Measurements from ENCODE around the gene PDE4B.
"Not testable (repeated sequence)": the region's sequence is repeated elsewhere in the genome, so short reads cannot be mapped to it uniquely, and the experiment has no call there.

Gene PDE4B

DNA sequence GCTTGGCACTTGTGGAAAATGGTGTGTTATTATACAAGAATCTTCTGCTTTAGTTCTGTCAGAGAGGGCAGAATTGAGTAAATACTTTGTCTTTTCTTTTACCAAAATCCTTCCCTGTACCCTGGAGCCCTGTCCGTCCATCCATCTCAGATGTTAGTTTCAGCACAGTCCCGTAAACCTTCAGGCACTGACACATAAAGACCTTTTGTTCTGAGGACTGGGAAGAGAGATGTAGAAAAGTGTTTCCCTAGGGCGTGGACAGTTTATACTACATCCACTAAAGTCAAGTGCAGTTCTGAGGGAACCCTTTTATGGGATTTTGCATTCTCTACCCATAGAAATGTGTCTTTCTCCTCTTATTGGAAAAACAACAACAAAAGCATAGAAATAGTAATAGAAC lies 162.4 kb downstream of the PDE4B start:
- DNase-seq: no peak

DNA sequence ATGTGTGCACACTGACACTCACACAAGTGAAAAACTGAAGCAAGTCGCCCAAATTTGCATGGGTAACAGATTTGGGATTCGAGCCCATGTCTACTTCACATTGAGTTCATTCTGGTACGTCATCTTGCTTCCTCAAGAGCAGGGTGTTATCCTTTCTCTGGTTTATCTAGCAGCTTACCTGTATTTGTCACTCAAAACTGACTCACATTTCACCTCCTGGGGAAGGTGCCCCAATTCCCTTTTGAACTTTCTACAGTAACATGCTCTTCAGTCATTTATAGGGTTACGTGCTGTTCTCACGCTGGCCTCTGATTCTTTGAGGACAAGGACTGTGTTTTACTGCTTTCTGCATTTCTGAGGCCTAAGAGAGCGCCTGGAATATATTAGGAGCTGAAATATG lies 162.8 kb downstream of the PDE4B start:
- DNase-seq: no peak

DNA sequence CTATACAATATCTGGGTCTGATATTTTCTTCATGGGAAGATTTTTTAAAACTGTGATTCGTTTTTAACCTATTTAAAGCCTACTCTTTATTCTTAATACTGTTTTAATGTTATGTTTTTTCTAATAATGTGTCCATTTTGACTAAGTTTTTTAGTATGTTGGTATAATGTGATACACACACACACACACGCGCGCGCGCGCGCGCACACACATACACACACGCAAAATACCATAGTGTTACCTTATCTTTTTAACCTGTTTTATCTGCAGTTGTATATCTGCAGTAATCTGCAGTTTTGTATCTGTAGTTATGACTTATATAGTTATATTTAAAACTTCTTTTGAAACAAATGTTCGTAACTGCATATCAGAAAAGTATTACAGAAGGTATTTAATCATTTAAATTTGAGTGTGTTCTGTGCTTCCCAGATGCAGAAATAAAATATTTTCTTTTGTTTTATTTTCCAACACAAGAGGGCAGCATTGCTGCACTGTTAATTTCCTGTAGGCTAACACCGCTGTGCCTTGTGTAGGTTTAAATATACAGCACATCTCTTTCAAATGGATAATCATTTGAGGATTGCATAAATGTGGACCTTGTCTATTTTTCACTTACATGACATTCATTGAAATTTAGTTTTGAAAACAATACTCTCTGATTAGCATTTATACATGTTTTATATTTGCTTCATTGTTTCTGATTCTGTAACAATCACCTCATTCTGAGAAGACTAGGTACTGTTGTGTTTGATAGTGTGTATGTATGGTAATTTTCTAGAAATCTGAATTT lies 166.1 kb downstream of the PDE4B start:
- DNase-seq: peak; percentile 59

DNA sequence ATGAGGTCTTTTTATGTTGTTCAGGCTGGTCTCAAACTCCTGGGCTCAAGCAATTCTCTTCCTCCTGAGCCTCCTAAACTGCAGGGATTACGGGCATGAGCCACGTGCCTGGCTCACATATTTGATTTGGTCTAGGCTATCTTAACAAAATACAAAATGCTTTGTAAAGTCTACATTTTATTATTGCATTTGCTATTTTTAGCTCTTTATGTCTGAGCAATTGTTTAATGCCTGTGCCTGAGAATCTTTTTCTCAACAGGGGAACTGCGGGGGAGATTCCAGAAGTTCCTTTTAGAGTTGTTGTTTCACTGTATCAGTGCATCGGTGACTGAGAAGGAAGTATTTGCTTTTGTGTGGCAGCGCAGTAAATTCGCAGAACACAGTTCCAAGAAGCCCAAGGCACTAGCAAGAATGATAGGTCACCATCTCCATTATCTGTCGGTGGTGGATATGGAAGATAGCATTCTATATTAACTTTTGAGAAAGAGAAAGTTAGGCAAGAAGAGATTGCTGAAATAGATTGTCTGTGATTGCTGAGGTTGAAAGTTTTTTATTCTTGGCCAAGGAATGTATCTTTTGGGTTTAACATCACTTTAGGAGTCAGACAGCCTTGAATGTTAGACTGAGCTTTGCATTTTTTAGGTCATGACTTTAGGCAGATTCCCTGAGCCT lies 167.3 kb downstream of the PDE4B start:
- peak; percentile 77 for DNase-seq

DNA sequence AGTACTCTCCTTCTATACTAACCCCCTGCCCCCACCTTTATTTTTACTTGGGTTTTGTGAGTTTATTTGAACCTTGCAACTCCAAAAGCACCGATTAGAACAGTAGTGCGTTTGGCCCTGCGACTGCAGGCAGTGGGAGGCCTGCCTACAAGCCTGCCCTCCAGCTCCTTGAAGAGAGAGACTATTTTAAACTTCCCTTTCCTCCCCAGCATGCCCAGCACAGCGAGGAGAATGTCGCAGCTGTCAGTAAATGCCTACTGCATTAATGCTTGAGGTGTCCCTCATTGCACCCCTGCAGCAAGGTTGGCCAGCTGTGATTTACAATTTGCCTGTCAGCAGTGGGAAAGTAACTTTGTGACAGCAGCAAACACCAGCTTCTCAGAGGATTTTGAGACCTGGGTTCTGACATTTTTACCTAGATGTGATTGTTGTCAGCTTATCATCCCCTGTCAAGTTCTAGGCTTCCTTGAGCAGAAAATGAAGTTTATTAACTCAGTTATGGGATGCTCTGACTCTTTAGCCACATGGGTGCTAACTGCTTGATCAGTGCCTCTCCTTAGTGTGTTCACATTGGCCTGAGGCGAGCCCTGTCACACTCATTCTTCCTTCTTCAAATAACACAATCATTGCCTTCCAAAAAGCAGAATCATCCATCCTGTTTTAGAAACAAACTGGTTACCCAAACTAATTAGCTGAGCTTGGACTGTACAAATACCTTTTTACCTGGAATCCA lies 170.6 kb downstream of the PDE4B start:
- no peak for DNase-seq

DNA sequence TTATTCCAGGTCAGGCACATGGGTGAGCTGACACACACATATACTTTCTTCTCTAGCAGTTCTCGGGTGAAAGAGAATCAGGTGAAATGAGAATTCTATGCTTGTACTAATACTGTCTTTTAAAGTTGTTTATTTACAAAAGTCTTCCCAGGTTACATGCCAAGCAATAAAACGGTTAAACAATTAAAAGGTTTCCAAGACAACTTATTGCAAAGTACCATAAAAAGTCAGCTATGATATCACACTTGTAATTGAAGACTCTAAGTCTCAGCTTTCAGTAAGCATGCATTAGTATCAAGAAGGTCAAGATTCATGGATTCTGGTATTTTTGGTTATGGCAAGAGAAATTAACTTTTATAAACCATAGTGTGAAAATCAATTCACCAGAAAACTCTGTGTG lies 171.4 kb downstream of the PDE4B start:
- DNase-seq: no peak

DNA sequence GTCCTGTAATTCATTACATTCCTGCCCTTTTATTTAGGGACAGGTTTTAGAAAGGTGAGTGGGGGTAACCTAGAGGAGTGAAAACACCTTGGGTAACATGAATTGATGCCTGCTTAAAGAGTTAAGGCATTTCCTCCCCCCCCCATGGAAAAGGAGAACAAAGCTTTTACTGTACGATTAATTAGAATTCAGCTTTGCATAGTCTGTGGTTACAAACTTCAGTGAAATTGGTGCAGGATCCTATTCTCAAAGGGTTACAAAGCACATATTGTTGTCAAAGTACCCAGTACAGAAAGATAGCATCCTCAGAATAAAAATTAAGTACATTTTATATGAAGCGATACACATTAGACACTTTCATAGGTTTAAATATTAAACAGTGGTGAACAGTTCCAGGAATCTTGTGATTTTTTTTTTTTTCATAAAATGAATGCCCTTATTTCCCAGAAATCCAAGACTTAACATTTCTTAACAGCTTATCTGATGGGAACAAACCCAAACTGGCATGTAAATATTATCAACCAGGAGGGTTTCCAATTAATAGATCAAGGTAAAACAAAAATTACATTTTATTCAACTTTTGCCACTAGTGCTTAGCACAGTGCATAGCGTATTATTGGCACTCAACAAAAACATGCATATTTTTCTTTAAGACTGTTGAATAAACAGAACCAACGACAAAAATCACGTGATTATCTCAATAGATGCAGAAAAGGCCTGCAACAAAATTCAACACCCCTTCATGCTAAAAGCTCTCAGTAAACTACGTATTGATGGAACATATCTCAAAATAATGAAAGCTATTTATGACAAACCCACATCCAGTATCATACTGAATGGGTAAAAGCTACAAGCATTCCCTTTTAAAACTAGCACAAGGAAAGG lies 172.7 kb downstream of the PDE4B start:
- DNase-seq: no peak

DNA sequence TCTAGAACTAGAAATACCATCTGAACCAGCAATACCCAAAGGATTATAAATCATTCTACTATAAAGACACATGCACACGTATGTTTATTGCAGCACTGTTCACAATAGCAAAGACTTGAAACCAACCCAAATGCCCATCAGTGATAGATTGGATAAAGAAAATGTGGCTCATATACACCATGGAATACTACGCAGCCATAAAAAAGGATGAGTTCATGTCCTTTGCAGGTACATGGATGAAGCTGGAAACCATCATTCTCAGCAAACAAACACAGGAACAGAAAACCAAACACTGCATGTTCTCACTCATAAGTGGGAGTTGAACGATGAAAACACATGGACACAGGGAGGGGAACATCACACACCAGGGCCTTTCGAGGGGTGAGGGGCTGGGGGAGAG lies 174.8 kb downstream of the PDE4B start:
- DNase-seq: not testable (repeated sequence)

DNA sequence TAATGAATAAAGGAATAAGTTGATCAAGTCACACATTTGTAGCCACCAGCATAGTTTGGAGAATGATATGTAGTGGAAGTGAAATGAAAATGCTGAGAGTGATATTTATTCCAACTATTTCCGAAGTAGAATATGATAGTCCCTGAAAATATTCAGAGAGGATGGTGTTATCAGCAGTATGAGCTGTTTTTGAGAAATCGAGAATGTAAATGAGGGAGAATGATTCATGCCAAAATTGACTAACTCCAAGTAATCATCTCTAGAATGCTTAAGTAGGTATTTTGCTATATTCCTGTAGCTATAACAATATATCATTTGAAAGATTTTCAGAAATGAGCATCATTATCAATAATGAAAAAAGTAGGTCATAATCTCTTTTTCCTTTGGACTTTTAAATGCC lies 178.9 kb downstream of the PDE4B start:
- no peak for DNase-seq

DNA sequence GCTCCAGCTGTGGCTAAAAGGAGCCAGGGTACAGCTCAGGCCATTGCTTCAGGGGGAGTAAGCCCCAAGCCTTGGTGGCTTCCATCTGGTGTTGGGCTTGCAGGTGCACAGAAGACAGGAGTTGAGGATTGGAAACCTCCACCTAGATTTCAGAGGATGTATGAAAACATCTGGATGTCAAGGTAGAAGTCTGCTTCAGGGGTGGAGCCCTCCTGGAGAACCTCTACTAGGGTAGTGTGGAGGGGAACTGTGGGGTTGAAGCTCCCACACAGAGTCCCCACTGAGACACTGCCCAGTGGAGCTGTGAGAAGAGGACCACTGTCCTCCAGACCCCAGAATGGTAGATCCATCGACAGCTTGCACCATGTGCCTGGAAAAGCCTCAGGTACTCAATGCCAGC lies 183.0 kb downstream of the PDE4B start:
- DNase-seq: no peak

DNA sequence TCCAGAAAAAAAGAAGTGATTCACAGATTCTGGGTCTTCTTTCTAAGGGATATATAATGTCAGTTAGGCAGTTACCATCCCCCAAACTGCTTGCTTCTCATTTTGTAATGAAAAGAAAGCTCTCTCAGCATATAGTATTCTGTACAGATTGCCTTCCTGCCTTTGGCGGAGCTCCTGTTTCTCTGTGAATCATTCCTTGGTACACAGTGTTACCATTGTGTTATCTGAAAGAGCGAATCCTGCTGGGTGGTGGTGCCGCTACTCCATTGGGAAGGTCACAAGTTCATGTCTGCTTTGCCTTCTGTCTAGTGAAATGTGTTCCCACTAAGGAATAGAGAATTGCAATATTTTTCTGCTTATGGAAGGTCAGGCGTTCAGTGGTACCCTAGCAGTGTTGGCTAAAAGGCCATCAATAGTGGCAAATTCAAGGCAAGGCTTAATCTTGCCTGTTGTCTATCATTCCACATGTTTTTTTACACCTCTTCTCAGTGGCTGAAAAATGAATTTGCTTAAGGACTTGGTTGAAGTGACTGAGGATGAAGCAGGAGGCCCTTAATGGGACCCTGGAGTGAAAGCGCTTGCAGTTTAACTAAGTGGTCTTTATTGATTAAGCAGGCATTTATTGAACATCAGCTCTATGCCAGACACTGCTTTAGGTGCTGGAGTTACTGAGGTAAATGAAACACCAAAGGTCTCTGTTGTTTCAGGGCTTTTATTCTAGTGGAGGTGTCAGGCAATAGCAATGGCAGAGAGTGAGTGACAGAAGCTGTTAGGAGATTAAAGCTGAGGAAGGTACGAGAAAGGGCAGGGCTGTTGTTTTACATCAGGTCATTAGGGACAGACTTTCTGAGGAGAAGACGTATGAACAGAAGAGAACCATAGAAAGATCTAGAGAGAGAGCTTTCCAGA lies 186.7 kb downstream of the PDE4B start:
- DNase-seq: peak; percentile 31

DNA sequence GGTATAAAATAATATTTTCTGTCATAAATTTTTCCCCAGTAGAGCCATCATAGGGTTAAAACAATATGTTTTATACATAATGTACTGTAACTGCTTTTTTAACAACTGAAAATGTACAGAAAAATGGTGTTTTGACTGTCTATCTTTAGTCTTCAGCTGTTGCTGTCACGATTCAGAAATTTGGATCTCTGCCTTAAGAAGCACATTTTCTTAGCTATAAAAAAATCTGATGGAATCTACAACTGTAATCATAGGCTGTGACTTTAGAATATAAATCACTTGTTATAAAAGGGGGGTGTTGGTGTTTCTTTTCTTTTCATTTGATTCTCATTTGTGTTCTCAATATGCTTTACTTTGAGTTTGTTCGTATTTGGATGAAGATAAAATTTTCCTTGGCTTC lies 187.5 kb downstream of the PDE4B start:
- peak; percentile 7 for DNase-seq

DNA sequence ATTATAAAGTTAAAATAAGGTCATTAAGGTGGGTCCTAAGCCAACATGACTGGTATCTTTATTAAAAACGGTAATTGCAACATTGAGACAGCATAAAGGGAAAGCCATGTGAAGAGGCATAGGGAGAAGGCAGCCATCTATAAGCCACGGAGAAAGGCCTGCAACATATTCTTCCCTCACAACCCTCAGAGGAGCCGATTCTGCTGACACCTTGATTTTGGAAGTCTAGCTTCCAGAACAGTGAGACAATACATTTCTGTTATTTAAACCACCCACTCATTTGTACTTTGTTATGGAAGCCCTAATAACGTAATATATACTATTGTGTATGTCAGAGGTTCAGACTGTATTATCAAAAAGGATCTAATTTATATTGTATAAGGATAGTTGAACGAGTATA lies 190.8 kb downstream of the PDE4B start:
- DNase-seq: no peak

DNA sequence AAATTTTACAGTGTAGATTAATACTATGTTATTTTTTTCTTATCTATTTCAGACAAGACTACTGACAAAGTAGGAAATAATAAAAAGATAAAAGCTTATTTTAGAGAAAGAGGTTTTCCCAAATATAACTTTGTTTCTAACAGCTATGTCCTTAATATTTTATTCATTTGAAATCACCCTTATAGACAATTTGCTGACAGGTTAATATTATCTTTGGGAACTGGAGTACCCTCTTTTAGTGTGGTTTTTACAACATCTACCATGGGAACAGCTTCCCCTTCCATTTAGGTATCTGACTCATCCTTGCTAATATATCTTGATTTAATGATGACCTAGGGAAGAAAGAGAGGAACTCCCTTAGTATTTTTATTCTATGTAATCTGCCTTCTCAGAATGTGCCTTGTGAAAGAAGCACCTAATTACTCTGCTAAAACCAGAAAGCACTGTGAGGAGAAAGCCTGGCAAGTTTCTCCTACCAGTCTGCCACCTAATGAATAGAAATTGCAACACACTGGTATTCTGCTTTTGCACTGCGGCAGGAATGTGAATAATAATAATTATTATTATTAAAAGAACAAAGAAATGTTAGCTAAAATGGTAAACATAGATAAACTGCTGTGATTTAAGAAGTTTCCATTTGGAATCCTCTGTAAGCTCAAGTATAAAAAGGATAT lies 192.8 kb downstream of the PDE4B start:
- no peak for DNase-seq

DNA sequence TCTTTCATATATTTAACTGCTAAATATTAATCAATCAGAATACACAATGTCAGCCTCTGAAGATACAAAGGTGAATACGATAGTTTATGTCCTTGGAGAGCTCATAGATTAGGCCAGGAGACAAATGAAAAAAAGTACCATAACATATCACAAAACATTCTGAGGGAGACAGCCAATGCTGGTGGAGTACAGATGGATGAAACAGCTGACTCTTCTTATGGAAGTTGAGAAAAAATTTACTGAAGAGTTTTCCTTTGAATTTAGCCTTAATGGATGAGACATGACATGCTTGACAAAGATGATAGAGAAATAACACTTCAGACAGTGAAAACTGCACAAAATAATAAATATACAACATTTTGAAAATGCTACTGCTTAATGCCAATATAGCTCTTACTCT lies 193.5 kb downstream of the PDE4B start:
- no peak for DNase-seq

DNA sequence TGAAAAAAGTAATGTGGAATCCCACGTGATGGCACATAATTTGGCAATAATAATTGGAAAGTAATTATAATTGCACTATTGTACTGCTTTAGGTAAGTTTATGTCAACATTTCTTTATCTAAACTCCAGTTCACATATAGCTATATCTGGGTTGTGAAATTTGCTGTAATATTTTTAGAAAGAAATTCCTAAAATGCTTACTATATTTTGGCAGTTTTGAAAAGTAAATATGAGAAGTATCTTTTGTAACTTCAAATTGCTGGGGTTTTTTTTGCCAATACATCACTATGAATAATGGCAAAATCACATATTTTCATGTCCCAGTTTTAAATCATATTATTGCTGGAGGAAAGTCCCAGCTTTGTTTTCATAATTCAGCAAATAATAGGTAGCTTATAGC lies 197.5 kb downstream of the PDE4B start:
- no peak for DNase-seq

DNA sequence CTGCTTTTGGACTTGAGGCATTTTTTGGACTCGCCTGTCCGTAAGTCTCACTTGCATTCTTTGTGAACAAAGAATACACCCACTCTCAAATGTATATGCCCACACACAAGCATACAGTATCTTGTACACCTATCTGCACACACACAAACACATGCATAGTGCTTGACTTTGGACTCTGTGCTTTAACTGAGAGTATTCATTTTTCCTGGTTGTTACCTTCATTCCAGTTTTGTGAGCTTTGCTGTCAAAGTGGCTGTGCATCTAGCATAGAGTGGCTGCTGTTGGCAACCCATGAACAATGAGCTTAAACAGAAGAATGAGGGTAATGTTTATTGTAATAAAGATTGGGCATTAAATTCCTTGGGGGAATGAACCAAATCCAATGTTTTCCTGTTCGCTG lies 199.0 kb downstream of the PDE4B start:
- no peak for DNase-seq

DNA sequence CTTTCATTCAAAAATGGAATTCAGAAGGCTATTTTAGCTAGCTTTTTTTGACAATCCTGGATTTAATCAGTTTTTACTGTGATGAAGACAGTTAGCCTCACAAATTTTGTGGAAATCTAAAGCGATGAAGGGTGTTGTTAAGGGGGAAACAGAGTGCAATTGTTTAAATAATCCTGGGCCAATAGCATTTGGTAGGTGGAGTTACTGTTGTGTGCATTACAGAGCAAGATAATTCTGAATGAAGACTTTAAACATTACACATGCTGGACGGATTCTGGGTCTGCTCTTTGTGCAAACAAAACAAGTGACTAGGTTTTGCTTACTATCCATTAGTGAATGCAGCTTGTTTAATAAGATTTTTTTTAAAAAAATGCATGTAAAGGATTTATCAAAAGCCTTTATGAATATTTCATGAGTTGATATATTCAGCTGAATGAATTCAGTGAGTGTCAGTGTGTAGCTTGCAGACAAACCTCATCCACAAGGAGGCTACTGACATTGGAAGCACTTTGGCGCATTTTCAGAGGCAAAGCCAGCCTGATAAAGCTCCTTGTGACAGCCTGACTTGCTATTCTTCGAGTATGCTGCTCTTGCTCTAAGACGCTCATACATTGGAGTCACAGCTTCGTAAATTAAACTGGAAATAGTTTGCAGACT lies 199.6 kb downstream of the PDE4B start:
- DNase-seq: no peak

DNA sequence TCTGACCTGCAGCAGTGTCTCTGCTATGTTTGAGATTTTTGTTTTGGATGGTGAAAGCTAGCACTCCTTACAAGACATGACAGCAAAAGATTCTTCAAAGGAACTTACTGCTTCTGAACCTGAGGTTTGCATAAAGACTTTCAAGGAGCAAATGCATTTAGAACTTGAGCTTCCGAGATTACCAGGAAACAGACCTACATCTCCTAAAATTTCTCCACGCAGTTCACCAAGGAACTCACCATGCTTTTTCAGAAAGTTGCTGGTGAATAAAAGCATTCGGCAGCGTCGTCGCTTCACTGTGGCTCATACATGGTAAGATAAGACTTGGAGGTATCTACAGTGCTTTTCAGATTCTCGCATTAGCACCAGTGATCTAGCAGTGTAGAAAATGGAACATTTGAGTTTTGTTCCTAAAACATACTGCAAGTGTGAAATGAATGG lies 200.2 kb downstream of the PDE4B start:
- DNase-seq: no peak

DNA sequence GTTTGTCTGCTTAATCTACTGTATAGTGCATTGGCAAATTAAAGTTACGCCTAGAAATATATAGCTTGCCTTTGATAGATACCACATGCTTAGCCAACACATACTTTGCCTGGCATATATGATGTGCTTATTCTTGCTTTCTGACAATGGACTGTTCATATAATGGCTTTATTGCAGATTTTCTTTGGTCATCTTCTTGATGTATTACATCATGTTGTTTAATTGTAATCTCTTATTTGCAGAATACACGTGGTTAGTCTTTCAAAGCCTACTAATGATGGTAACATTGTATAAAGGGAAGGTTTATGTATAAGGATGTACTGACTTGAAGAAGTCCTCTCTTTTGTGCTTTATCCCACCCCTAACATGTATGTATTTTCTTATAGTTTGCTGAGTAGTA lies 201.5 kb downstream of the PDE4B start:
- DNase-seq: no peak

Measured in fibroblast of skin of back (primary cell).